Gastroesophageal sphincter (tissue), 3 donors: ENCODE measurements around the gene FGD5.

Source experiments
- CTCF ChIP-seq, 4 experiments: fragments of 200-600 bp in 2 of 4; fragments of 450-650 bp in 2 of 4; sonication (generic) in 1 of 4; IDR thresholded peaks; one replicate each; pipeline ENCODE4 v1.5.1; 2017 to 2019; ENCODE audit warnings: antibody characterized with exemption in 4 of 4, mild to moderate bottlenecking in 2 of 4, moderate library complexity in 2 of 4
- POLR2A ChIP-seq, 2 donors: fragments of 450-650 bp; IDR thresholded peaks; one replicate each; pipeline ENCODE4 v1.6.1; 2017; ENCODE audit warnings: antibody characterized with exemption in 2 of 2, mild to moderate bottlenecking in 2 of 2, moderate library complexity in 1 of 2

- no peak for TF ChIP-seq CTCF (IDR thresholded peaks at IDR 0.05)
- no peak for TF ChIP-seq POLR2A (IDR thresholded peaks at IDR 0.05)
Observed at GRCh38 chr3:14849638-14850230, 31.0 kb downstream of the FGD5 start.
